GM23248 (cell line): ENCODE results near the gene DNLZ. TPM values are rescaled to one million over a fixed set of nuclear protein-coding genes. Genes with fewer than 3 reads are reported as not detected.

Experiments
- DNase-seq: peaks from one replicate; pipeline ENCODE4 v3.0.0-alpha.2; 2015
- H2AFZ ChIP-seq: fragments of 200-600 bp; sonication (generic); 2 replicates; pipeline ENCODE4 v1.6.1; 2016; ENCODE audit warnings: antibody characterized with exemption
- H3F3A ChIP-seq: fragments of 200-600 bp; sonication (generic); 2 replicates; pipeline ENCODE4 v1.6.1; 2016; ENCODE audit warnings: mild to moderate bottlenecking, antibody characterized with exemption, mixed run types; ENCODE audit not compliant: insufficient read depth
- H3K27ac ChIP-seq: fragments of 200-600 bp; sonication (generic); 2 replicates; pipeline ENCODE4 v1.5.1; 2016; ENCODE audit warnings: mild to moderate bottlenecking
- H3K27me3 ChIP-seq: fragments of 200-600 bp; sonication (generic); replicated peaks from 2 replicates; pipeline ENCODE4 v1.6.1; 2016; ENCODE audit warnings: mild to moderate bottlenecking; ENCODE audit not compliant: insufficient read depth
- H3K36me3 ChIP-seq: fragments of 200-600 bp; sonication (generic); 2 replicates; pipeline ENCODE4 v1.6.1; 2016; ENCODE audit warnings: low read depth, mild to moderate bottlenecking
- H3K4me1 ChIP-seq: fragments of 200-600 bp; sonication (generic); 2 replicates; pipeline ENCODE4 v1.6.1; 2016; ENCODE audit warnings: mild to moderate bottlenecking; ENCODE audit not compliant: insufficient read depth
- H3K4me2 ChIP-seq: fragments of 200-600 bp; sonication (generic); one replicate; pipeline ENCODE4 v1.6.1; 2016; ENCODE audit warnings: mild to moderate bottlenecking; ENCODE audit not compliant: unreplicated experiment
- H3K4me3 ChIP-seq: fragments of 200-600 bp; sonication (generic); 2 replicates; pipeline ENCODE4 v1.5.1; 2016; ENCODE audit warnings: mild to moderate bottlenecking
- H3K79me2 ChIP-seq: fragments of 200-600 bp; sonication (generic); 2 replicates; pipeline ENCODE4 v1.6.1; 2016; ENCODE audit warnings: mild to moderate bottlenecking; ENCODE audit not compliant: insufficient read depth
- H3K9ac ChIP-seq: fragments of 200-600 bp; sonication (generic); 2 replicates; pipeline ENCODE4 v1.6.1; 2016; ENCODE audit warnings: mild to moderate bottlenecking
- H3K9me2 ChIP-seq: fragments of 200-600 bp; sonication (generic); 2 replicates; pipeline ENCODE4 v1.6.1; 2016; ENCODE audit warnings: mixed run types, mild to moderate bottlenecking, moderate library complexity; ENCODE audit not compliant: insufficient read depth
- H3K9me3 ChIP-seq: fragments of 200-600 bp; sonication (generic); one replicate; pipeline ENCODE4 v1.6.1; 2017; ENCODE audit warnings: low read depth
- H4K20me1 ChIP-seq: fragments of 200-600 bp; sonication (generic); 2 replicates; pipeline ENCODE4 v1.6.0; 2016; ENCODE audit not compliant: insufficient read depth
- EZH2 ChIP-seq: fragments of 200-600 bp; sonication (generic); IDR thresholded peaks from 2 replicates; pipeline ENCODE4 v1.6.1; 2018; ENCODE audit warnings: antibody characterized with exemption, mild to moderate bottlenecking; ENCODE audit not compliant: insufficient read depth, poor library complexity, severe bottlenecking
- EZH2phosphoT487 ChIP-seq: fragments of 200-600 bp; sonication (generic); IDR thresholded peaks from 2 replicates; pipeline ENCODE4 v1.6.1; 2018; ENCODE audit warnings: antibody characterized with exemption, moderate library complexity, mild to moderate bottlenecking, low read depth; ENCODE audit not compliant: insufficient read depth
- WGBS, 2 experiments: methylation state at CpG; one replicate each; pipeline ENCODE4 v1.1.6; 2015 to 2017; ENCODE audit warnings: low lambda C conversion rate in 2 of 2, low coverage in 1 of 2; ENCODE audit errors: missing lambda C conversion rate in 2 of 2; 5-methylcytosine and 5-hydroxymethylcytosine counted together
- in situ Hi-C: fragments of 300-500 bp; cut with MboI; formaldehyde crosslinking; loops from 2 replicates; pipeline ENCODE4 v1.15.0; 2020
- polyA plus RNA-seq: library from polyadenylated mRNA; unstranded; fragments of >200 nt; fragmentation: Nextera tagmentation; extraction: Ambion mirVana; gene quantifications from 2 replicates; pipeline ENCODE4 v1.2.1, GENCODE V29; 2016
- total RNA-seq: library from RNA; depleted of rRNA; stranded (reverse); fragments of >200 nt; shearing (Covaris generic); gene quantifications from 2 replicates; pipeline ENCODE4 v1.2.3, GENCODE V29; 2014

Gene DNLZ
- total and polyA plus RNA-seq, 2 experiments from 2014 or later, result 27.1 to 49.8 TPM

DNA sequence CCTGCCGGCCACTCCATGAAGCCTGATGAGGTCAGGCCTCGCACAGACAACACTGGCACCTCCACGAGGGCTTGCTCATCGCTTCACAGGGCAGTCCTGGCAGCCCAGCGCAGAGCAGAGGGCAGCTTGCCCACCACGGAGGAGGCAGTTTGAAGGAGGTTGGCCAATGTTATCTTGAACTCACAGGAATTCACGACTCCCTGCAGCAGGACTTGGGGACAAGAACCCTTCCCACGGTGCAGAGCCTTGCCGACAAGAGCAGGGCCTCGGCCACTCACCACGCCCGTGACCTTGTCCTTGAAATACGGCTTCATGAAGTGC, 31.4 kb upstream of the DNLZ start:
- H3K4me3 ChIP-seq, result no peak overlapping the region
- no peaks in the 10 kb centered on the region for H3K9me3 ChIP-seq
- H3K27ac ChIP-seq, result no peak overlapping the region
- peaks cover 43% of the 10 kb centered on the region for H3K79me2 ChIP-seq
- TF ChIP-seq EZH2phosphoT487 (no peak), EZH2 (no peak)
- DNase-seq, result no peak
- 89 to 91% methylated on average over 13 of the region's 13 CpGs for WGBS, 2 experiments
- in situ Hi-C loops, result no loop called here
- H3K9me2 ChIP-seq, result no peaks in the 10 kb centered on the region
- peaks cover 7% of the 10 kb centered on the region for H3K4me1 ChIP-seq
- no peak overlapping the region for H3K9ac ChIP-seq
- no peaks in the 10 kb centered on the region for H3K27me3 ChIP-seq
- no peaks in the 10 kb centered on the region for H3F3A ChIP-seq
- H2AFZ ChIP-seq, result no peak overlapping the region
- no peaks in the 10 kb centered on the region for H4K20me1 ChIP-seq
- no peak overlapping the region for H3K4me2 ChIP-seq
- H3K36me3 ChIP-seq, result peaks cover 4% of the 10 kb centered on the region; the same call in 1 of the 2 replicates

DNA sequence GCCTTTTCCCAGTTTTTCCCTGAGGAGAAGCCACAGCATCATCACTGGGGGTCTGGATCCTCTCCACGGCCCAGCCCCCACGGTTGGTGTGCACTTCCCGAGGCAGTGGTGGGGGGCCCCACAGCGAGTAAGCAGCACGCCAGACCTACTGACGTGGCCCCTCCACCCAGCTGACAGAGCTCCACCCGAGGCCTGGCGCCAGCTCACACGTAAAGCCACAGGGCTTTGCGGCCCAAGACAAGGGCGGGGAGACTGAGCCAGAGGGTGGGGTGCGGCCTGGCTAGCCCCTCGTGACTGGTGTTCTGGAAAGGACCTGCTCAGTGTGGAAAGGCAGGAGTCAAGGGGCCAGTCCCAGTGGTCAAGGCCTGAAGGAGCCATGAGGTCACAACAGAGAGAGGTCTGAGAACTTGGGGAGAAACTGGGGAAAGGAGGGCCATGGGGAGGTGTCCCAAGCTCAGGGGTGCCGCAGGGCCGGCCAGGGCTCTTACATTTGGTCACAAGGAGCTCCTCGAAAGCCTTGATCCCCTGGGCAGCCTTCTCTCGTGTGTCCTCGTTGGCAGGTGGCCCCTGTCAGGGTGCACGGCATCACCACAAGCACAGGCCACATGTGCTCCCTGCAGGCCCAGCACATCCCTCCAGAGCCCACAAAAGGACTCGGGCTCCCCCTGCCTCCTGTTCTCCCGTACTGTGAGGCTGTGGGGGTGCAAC, 30.9 kb upstream of the DNLZ start:
- Histone ChIP-seq H3K4me1 (peaks cover 7% of the 10 kb centered on the region), H3K79me2 (peaks cover 38% of the 10 kb centered on the region), H3K9me2 (no peaks in the 10 kb centered on the region), H3K27ac (no peak overlapping the region), H3K27me3 (no peaks in the 10 kb centered on the region), H3K4me3 (no peak overlapping the region), H3K4me2 (no peak overlapping the region), H3K36me3 (peaks cover 4% of the 10 kb centered on the region; the same call in 1 of the 2 replicates), H2AFZ (no peak overlapping the region), H3F3A (no peaks in the 10 kb centered on the region), H3K9ac (no peak overlapping the region), H3K9me3 (no peaks in the 10 kb centered on the region), H4K20me1 (no peaks in the 10 kb centered on the region)
- in situ Hi-C loops, result no loop called here
- 95% methylated on average over 19 to 21 of the region's 21 CpGs for WGBS, 2 experiments
- DNase-seq, result no peak
- TF ChIP-seq EZH2, result no peak
- TF ChIP-seq EZH2phosphoT487, result no peak

DNA sequence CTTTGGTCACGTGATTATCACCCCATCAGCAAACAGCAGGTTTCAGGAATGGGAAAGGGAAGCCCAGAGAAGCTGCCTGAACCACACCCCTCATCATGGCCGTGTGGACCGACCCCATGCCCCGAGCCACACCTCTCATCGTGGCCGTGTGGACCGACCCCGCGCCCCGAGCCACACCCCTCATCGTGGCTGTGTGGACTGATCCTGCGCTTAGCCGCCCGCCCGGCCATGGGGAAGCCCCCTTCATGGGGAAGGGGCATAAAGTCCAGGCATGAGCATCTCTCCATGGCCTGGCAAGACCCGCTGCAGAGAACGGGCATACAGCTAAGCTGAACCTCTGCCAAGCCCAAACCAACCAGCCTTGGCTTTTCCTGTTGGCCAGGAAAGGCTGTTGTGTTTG, 30.0 kb upstream of the DNLZ start:
- in situ Hi-C loops, result no loop called here
- Histone ChIP-seq H3K27me3 (no peaks in the 10 kb centered on the region), H4K20me1 (no peaks in the 10 kb centered on the region), H3K9me3 (no peaks in the 10 kb centered on the region), H3K4me3 (no peak overlapping the region), H3K9ac (no peak overlapping the region), H3K27ac (no peak overlapping the region), H3K36me3 (peaks cover 11% of the 10 kb centered on the region; the same call in 1 of the 2 replicates), H3K4me2 (no peak overlapping the region), H3K79me2 (peaks cover 29% of the 10 kb centered on the region), H3K4me1 (peaks cover 2% of the 10 kb centered on the region), H3F3A (no peaks in the 10 kb centered on the region), H3K9me2 (no peaks in the 10 kb centered on the region), H2AFZ (no peak overlapping the region)
- 85 to 86% methylated on average over 13 to 17 of the region's 17 CpGs for WGBS, 2 experiments
- DNase-seq, result no peak
- TF ChIP-seq EZH2 (no peak), EZH2phosphoT487 (no peak)

DNA sequence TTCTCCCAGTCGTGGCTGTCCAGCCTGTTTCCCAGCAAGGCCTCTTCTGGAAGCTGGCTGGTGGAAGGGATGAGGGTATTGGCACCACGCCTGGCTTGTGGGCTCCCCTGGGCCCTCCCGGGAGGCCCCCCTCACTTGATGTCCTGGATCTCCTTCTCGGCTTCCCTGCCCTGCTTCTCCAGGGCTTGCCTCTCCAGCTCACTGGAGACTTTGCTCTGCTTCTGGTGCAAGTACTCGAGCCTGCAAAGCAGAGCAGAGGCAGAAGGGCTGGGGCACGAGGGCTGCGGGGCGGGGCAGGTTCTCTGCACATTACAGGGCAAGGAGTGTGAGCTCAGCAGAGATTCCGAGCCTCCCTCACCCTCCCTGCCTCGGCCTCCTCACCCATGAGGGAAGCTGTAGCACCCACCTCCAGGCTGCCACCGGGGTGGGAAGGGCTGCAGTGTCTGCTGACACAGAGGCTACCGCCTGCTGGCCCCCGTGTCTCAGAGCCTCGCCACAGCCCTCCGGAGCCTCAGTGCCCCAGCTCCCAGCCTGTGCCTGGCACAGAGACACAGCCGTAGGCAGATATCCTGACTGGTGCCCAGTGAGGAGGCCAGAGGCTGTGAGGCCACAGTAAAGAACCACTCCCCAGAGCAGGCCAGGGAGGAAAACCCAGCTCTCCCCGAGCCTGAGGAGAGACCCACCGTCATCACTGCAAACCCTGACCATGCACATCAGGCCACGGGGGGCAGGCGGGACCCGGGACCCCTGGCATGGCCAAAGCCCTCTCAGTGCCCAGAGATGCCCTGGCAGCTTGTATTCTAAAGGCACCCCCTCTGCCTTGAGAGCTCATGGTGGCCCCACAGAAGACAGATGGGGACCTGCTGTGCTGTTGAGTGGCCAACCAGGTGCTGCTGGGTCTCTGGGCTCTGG, 29.2 kb upstream of the DNLZ start:
- Histone ChIP-seq H3K36me3 (peaks cover 14% of the 10 kb centered on the region; the same call in 1 of the 2 replicates), H3K79me2 (peaks cover 21% of the 10 kb centered on the region), H2AFZ (no peak overlapping the region), H3K9ac (no peak overlapping the region), H3K9me3 (no peaks in the 10 kb centered on the region), H3F3A (no peaks in the 10 kb centered on the region), H3K27ac (no peak overlapping the region), H3K27me3 (no peaks in the 10 kb centered on the region), H3K4me2 (no peak overlapping the region), H3K4me1 (no peaks in the 10 kb centered on the region), H3K4me3 (no peak overlapping the region), H3K9me2 (no peaks in the 10 kb centered on the region), H4K20me1 (no peaks in the 10 kb centered on the region)
- in situ Hi-C loops, result no loop called here
- TF ChIP-seq EZH2phosphoT487 (no peak), EZH2 (no peak)
- 86 to 89% methylated on average over 15 to 17 of the region's 21 CpGs for WGBS, 2 experiments
- DNase-seq, result no peak
